ENCODE results near the gene ERC2.
A peak's percentile ranks its signal among the peaks of the same experiment; 100 is the strongest.

The ERC2 gene

GRCh38 chr3:55746808-55747413 is 721.4 kb downstream of the ERC2 start:
- no peaks in the 10 kb centered on the region for H3K9me3 Mint-ChIP-seq
- no peaks in the 10 kb centered on the region for H3K36me3 Mint-ChIP-seq (ENCODE audit: low read depth)
- peaks cover 6% of the 10 kb centered on the region for H3K4me1 Mint-ChIP-seq
- peaks cover 4% of the 10 kb centered on the region for H3K27me3 Mint-ChIP-seq (ENCODE audit: low read depth)
- peak; percentile 43 to 67 (median 50) for TF ChIP-seq CTCF (IDR thresholded peaks at IDR 0.05; ENCODE audit: unreplicated experiment in 3 of 3)
- H3K4me3 Mint-ChIP-seq = no peak overlapping the region
- H3K27ac Mint-ChIP-seq = no peak overlapping the region

- Mint-ChIP-seq H3K9me3 (peaks cover 2% of the 10 kb centered on the region), H3K27me3 (ENCODE audit: low read depth) (peaks cover 4% of the 10 kb centered on the region), H3K4me3 (no peak overlapping the region), H3K4me1 (peaks cover 6% of the 10 kb centered on the region), H3K36me3 (ENCODE audit: low read depth) (no peaks in the 10 kb centered on the region), H3K27ac (no peak overlapping the region)
- TF ChIP-seq CTCF (IDR thresholded peaks at IDR 0.05; ENCODE audit: unreplicated experiment in 3 of 3) = no peak
These were observed 725.5 kb downstream of the ERC2 start for GRCh38 chr3:55742832-55743136.

- Mint-ChIP-seq H3K27me3 (ENCODE audit: low read depth) (peaks cover 4% of the 10 kb centered on the region), H3K9me3 (peaks cover 2% of the 10 kb centered on the region), H3K4me1 (peaks cover 6% of the 10 kb centered on the region), H3K4me3 (no peak overlapping the region), H3K36me3 (ENCODE audit: low read depth) (no peaks in the 10 kb centered on the region), H3K27ac (peak overlapping the region in 1 of 3 experiments; percentile 1)
- TF ChIP-seq CTCF (IDR thresholded peaks at IDR 0.05; ENCODE audit: unreplicated experiment in 3 of 3) = no peak
These were observed 726.0 kb downstream of the ERC2 start for GRCh38 chr3:55742022-55742831.

GRCh38 chr3:55737186-55737585 is 731.1 kb downstream of the ERC2 start:
- peaks cover 2% of the 10 kb centered on the region for H3K9me3 Mint-ChIP-seq
- H3K36me3 Mint-ChIP-seq (ENCODE audit: low read depth) = no peaks in the 10 kb centered on the region
- H3K27me3 Mint-ChIP-seq (ENCODE audit: low read depth) = peaks cover 4% of the 10 kb centered on the region
- H3K4me1 Mint-ChIP-seq = peaks cover 4% of the 10 kb centered on the region
- no peak overlapping the region for H3K4me3 Mint-ChIP-seq
- TF ChIP-seq CTCF (IDR thresholded peaks at IDR 0.05; ENCODE audit: unreplicated experiment in 3 of 3) = no peak
- H3K27ac Mint-ChIP-seq = no peak overlapping the region

- Mint-ChIP-seq H3K4me3 (no peak overlapping the region), H3K9me3 (peaks cover 2% of the 10 kb centered on the region), H3K36me3 (ENCODE audit: low read depth) (no peaks in the 10 kb centered on the region), H3K27ac (no peak overlapping the region), H3K4me1 (peaks cover 4% of the 10 kb centered on the region), H3K27me3 (ENCODE audit: low read depth) (peaks cover 4% of the 10 kb centered on the region)
- TF ChIP-seq CTCF (IDR thresholded peaks at IDR 0.05; ENCODE audit: unreplicated experiment in 3 of 3) = no peak
These were observed 732.3 kb downstream of the ERC2 start for GRCh38 chr3:55735976-55736375.

- no peak for TF ChIP-seq CTCF (IDR thresholded peaks at IDR 0.05; ENCODE audit: unreplicated experiment in 3 of 3)
- H3K36me3 Mint-ChIP-seq (ENCODE audit: low read depth) = no peaks in the 10 kb centered on the region
- peaks cover 10% of the 10 kb centered on the region for H3K4me1 Mint-ChIP-seq
- no peak overlapping the region for H3K27ac Mint-ChIP-seq
- H3K4me3 Mint-ChIP-seq = no peak overlapping the region
- H3K9me3 Mint-ChIP-seq = no peaks in the 10 kb centered on the region
- peaks cover 9% of the 10 kb centered on the region for H3K27me3 Mint-ChIP-seq (ENCODE audit: low read depth)
These were observed 736.5 kb downstream of the ERC2 start for GRCh38 chr3:55731741-55732140.
